ENCODE measurements around the gene NRAS.

DNA sequence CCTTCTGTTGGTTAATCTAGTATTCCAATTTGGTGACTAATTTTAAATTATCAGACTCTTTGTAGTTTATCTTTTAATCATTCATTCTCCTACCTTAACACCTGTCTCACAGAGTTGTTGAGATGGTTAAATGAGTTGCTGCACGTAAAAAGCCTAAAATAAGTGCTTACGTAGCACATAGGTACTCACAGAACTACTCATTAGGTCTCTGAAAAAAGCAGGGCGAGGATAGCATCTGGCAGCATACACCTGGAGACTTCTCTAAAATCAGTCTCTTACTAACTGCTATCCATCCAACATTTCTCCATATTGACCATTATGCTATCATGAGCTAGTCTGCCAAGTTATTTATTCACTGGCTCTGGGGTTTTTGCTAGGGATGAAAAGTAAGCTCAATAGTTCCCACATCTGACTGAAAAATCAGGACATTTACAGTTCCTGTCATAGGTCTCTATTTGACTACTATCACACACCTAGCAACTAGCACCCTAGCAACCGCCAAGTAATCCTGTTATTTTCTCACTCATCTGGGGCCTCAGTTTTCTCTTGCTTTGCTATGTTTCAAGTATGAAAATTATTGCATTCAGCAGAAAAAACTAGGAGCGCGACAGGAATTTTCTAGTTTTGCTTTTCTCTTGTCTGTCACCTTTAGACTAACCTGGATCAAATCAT is 30.0 kb upstream of the NRAS start:
- TF ChIP-seq, protein P1, sequence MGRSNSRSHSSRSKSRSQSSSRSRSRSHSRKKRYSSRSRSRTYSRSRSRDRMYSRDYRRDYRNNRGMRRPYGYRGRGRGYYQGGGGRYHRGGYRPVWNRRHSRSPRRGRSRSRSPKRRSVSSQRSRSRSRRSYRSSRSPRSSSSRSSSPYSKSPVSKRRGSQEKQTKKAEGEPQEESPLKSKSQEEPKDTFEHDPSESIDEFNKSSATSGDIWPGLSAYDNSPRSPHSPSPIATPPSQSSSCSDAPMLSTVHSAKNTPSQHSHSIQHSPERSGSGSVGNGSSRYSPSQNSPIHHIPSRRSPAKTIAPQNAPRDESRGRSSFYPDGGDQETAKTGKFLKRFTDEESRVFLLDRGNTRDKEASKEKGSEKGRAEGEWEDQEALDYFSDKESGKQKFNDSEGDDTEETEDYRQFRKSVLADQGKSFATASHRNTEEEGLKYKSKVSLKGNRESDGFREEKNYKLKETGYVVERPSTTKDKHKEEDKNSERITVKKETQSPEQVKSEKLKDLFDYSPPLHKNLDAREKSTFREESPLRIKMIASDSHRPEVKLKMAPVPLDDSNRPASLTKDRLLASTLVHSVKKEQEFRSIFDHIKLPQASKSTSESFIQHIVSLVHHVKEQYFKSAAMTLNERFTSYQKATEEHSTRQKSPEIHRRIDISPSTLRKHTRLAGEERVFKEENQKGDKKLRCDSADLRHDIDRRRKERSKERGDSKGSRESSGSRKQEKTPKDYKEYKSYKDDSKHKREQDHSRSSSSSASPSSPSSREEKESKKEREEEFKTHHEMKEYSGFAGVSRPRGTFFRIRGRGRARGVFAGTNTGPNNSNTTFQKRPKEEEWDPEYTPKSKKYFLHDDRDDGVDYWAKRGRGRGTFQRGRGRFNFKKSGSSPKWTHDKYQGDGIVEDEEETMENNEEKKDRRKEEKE (IDR thresholded peaks at IDR 0.05; ENCODE audit: borderline replicate concordance in 1 of 2, control insufficient read depth in 1 of 2, low read depth in 2 of 2, low read length in 1 of 2): no peak
- no peak for TF ChIP-seq FOXA3 (CRISPR knock-in tag; conservative IDR thresholded peaks at IDR 0.05 in 1 of 2, IDR thresholded peaks at IDR 0.05 in 1 of 2)
